ENCODE results near the gene SCTR.

Gene SCTR

DNA sequence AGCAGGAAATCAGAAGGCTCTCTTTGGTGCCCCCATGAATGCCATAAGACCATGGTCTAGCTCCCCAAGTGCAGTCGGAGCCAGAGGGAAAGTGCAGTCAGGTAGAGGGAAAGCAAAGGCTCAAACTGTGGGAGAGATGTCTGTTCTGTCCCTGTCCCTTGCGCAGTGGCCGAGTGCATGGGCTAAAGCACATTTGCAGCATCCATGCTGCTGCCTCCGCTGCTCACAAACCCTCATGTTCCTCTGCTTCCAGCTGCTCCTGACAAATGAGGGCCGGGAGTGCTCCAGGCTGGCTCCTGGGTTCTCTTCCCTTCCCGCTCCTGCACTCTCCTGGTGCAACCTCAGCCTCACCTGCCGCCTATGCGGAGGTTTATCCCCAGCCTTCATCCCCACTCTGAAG, 34.2 kb downstream of the SCTR start:
- TF ChIP-seq, protein P1, sequence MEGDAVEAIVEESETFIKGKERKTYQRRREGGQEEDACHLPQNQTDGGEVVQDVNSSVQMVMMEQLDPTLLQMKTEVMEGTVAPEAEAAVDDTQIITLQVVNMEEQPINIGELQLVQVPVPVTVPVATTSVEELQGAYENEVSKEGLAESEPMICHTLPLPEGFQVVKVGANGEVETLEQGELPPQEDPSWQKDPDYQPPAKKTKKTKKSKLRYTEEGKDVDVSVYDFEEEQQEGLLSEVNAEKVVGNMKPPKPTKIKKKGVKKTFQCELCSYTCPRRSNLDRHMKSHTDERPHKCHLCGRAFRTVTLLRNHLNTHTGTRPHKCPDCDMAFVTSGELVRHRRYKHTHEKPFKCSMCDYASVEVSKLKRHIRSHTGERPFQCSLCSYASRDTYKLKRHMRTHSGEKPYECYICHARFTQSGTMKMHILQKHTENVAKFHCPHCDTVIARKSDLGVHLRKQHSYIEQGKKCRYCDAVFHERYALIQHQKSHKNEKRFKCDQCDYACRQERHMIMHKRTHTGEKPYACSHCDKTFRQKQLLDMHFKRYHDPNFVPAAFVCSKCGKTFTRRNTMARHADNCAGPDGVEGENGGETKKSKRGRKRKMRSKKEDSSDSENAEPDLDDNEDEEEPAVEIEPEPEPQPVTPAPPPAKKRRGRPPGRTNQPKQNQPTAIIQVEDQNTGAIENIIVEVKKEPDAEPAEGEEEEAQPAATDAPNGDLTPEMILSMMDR (IDR thresholded peaks at IDR 0.05; ENCODE audit: control insufficient read depth, extremely low read depth, insufficient read depth) = no peak
- H3K4me3 ChIP-seq (ENCODE audit: low read depth, low read length) = no peak overlapping the region
- DNase-seq (ENCODE audit: low read depth) = no peak

DNA sequence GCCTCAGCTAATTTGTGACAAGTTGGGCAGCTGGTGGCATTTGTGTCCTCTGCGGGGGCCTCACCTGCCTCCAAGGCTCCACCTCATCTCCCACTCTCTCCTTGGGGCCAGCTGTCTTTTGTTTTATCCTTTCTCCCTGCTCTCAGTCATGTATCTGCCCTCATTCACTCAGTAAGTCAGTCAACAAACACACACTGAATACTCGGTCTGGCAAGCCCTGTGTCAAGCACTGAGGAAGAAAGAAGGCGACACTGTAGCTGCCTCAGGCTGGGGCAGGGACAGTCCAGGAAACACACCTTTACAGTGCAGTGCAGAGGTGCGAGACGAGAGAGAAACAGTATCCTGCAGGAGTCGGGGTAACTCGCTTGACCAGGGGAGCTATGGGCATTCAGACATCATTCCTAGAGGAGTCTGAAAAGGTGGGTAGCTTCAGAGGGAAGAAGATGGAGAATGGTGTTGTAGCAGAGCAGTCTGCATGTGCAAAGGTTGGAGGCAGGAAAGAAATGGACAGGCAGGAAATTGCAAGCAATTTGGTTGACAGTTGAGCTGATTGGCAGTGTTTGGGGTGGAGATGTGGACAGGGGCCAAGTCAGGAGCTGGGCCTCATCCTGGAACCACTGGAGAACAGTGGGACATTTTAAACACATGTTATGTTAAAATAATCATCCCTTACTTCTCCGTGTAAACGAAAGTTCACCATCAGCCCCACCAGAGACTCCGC, 34.9 kb downstream of the SCTR start:
- TF ChIP-seq, protein P1 (IDR thresholded peaks at IDR 0.05; ENCODE audit: control insufficient read depth, extremely low read depth, insufficient read depth) = no peak
- H3K4me3 ChIP-seq (ENCODE audit: low read depth, low read length) = no peak overlapping the region
- DNase-seq (ENCODE audit: low read depth) = no peak

DNA sequence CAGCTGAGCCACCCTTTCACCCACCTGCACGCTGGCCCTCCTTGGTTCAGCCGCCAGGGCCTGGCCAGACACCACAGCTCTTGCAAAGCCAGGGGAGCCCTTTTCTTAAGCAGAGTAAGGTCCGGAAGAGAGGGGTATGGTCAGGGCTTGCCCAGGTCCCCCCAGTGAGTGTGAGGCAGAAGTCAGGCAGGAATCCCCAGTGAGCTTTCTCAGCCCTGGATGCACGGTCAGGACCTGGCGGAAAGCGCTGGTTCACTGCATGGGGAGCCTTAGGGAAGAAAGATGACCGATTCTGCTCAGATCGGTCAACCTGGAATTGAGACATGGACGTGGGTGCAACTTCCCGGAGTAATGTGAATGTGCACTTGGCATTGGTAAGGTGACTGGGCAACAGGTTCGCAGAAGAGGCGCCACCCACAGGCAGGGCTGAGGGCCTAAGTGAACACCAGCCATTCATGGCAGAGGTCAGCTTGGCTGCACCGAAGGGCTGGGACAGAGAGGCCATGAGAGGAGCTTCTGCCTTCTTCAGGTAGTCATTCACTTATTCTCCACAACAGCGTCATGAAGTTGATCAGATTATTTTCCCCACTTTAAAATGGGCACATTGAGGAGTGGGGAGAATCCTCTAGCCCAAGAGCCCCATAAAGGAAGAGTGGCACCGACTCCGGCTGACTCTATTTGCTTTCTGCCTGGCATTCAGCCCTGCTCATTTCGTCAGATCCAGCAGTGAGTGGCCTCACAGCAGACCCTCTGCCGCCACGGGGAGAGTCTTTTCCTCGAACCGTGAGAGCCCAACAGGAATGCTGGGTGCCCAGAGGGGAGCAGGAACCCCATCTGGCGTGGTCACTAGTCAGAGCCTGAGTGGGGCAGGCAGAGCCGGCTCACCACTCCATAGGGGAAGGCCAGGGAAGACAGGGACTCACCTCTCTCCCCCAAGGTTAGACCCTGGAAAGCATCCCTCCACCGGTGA, 35.8 kb downstream of the SCTR start:
- no peak for DNase-seq (ENCODE audit: low read depth)
- TF ChIP-seq, protein P1 (IDR thresholded peaks at IDR 0.05; ENCODE audit: control insufficient read depth, extremely low read depth, insufficient read depth) = no peak
- no peak overlapping the region for H3K4me3 ChIP-seq (ENCODE audit: low read depth, low read length)

DNA sequence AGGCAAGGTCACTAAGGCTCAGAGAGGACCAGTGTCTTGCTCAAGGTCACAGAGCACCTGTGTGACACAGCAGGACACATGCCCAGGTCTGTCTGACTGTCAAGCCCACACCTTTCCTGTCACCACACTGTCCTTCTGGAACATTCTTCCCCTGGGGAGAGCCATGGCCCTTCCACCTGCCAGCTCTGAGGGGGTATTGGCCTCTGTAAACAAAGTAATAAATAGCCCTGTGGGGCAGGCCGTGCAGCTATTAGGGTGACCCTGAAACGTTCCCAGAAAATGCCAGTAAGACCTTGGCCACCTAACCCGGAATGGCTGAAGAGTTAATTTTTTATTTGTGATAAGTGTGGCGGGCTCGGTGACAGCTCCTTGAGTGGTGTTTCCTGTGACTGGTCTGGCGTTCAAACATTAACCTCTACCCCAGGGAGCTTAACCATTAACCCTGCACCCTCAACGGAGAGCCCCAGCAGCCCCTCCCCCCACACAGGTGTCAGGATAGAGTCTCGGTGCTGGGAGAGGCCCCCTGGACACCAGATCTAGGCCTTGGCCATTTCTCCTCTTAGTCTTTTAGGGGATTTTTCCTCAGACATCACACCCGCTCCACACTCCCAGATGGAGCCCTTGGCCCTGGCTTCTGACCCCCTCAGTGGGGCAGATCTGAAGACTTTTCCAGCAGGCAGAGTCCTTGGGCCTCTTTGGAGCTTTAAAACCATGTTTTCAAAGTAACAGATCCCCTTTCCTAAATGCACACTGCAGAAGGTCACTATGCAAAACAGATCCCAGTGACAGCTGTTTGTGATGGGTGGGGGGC, 36.6 kb downstream of the SCTR start:
- TF ChIP-seq, protein P1 (IDR thresholded peaks at IDR 0.05; ENCODE audit: control insufficient read depth, extremely low read depth, insufficient read depth) = no peak
- no peak for DNase-seq (ENCODE audit: low read depth)

DNA sequence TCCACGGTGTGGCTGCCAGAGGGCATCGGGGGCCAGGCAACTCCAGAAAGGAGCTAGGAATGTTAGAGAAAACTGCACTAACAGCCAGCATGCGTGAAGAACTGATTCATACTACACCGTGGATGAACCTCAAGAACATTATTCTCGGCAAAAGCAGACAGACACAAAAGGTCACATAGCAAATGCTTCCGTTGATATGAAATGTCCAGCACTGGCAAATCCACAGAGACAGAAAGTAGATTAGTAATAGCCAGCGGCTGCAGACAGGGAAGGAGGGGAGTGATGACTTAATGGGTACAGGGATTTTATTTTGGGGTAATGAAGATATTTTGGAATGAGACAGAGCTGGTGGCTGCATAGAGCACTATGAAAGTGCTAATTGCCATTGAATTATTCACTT, 37.4 kb downstream of the SCTR start:
- TF ChIP-seq, protein P1 (IDR thresholded peaks at IDR 0.05; ENCODE audit: control insufficient read depth, extremely low read depth, insufficient read depth) = no peak
- DNase-seq (ENCODE audit: low read depth) = no peak

More for the DNA sequence above, 36.6 kb downstream of the SCTR start:
- H3K4me3 ChIP-seq (ENCODE audit: low read depth, low read length) = no peak overlapping the region

DNA sequence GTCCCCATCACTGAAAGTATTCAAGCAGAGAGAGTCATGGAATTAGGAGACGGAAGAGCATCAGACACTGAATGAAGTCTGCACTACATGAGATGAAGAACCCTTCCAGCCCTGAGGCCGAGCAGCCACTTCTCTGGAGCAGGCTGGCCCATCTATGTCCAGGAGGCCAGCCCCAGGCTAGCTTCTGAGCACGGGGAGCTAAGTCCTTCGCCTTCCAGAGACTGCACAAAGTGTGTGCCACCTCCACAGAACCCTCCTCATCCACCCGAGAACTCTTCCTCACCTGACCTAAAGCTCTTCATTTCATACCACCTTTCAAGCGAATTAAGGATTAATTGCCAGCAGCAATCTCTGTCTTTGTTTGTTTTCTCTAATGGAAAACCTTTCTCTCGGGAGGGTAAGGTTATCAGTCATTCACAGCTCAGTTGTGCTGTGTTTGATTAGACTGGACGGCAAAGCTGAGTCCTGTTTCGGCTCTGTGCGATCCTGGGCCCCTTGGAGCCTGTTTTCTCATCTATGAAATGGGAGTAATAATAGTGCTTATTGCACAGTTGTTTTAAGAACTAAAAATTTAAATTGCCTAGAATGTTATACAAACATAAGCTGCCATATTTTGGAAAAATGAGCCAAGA, 38.0 kb downstream of the SCTR start:
- no peak overlapping the region for H3K4me3 ChIP-seq (ENCODE audit: low read depth, low read length)
- TF ChIP-seq, protein P1 (IDR thresholded peaks at IDR 0.05; ENCODE audit: control insufficient read depth, extremely low read depth, insufficient read depth) = no peak
- DNase-seq (ENCODE audit: low read depth) = no peak

More for the DNA sequence above, 37.4 kb downstream of the SCTR start:
- H3K4me3 ChIP-seq (ENCODE audit: low read depth, low read length) = no peak overlapping the region
